ENCODE data around the gene SSR3. TPM values are rescaled to one million over a fixed set of nuclear protein-coding genes. Genes with fewer than 3 reads are reported as not detected.

Gene SSR3
- total and polyA plus RNA-seq, 9 of the 15 experiments (the other 6 are each of a cell fraction or from before 2014, with no cell fraction given): 104 to 464 (median 307) TPM

GRCh38 chr3:156583469-156583868 is 28.6 kb upstream of the SSR3 start (continued):
- no peak for TF ChIP-seq E4F1 (CRISPR knock-in tag; IDR thresholded peaks at IDR 0.05; ENCODE audit: borderline replicate concordance)
- no peak for TF ChIP-seq MAX (CRISPR knock-in tag; IDR thresholded peaks at IDR 0.05)
- TF ChIP-seq CC2D1A (IDR thresholded peaks at IDR 0.05): no peak
- TF ChIP-seq ELF4 (CRISPR knock-in tag; IDR thresholded peaks at IDR 0.05): no peak
- no peak for TF ChIP-seq FOXO4 (CRISPR knock-in tag; IDR thresholded peaks at IDR 0.05)
- no peak for TF ChIP-seq SMARCB1 (IDR thresholded peaks at IDR 0.05; ENCODE audit: insufficient read length, low read depth)
- no peak for TF ChIP-seq ZFP1 (CRISPR knock-in tag; IDR thresholded peaks at IDR 0.05)
- no peak for TF ChIP-seq IRF1 (CRISPR knock-in tag; IDR thresholded peaks at IDR 0.05; ENCODE audit: borderline replicate concordance)
- TF ChIP-seq SLC30A9 (CRISPR knock-in tag; IDR thresholded peaks at IDR 0.05): no peak
- TF ChIP-seq TFE3 (CRISPR knock-in tag; IDR thresholded peaks at IDR 0.05): no peak
- no peak for TF ChIP-seq CEBPB (tag; IDR thresholded peaks at IDR 0.05)
- no peak for TF ChIP-seq RBBP5 (IDR thresholded peaks at IDR 0.05; ENCODE audit: borderline replicate concordance, insufficient read depth, low read length, poor library complexity, severe bottlenecking)
- TF ChIP-seq SMARCC2 (IDR thresholded peaks at IDR 0.05; ENCODE audit: low read depth): no peak
- TF ChIP-seq CTCFL (IDR thresholded peaks at IDR 0.05; ENCODE audit: borderline replicate concordance, insufficient read depth, low read depth, low read length, poor library complexity, severe bottlenecking): no peak
- TF ChIP-seq MAFG (tag; conservative IDR thresholded peaks at IDR 0.05): peak; percentile 79
- no peak for TF ChIP-seq THAP12 (CRISPR knock-in tag; IDR thresholded peaks at IDR 0.05)
- TF ChIP-seq ZNF282 (CRISPR knock-in tag; IDR thresholded peaks at IDR 0.05): no peak
